ENCODE data around the gene APBB2. TPM values are rescaled to one million over a fixed set of nuclear protein-coding genes. Genes with fewer than 3 reads are reported as not detected.

The APBB2 gene
- total and polyA plus RNA-seq, 10 of the 15 experiments (the other 5 are each of a cell fraction or from before 2014, with no cell fraction given), result 2.7 to 24.6 (median 19.0) TPM

- TF ChIP-seq, protein P1, sequence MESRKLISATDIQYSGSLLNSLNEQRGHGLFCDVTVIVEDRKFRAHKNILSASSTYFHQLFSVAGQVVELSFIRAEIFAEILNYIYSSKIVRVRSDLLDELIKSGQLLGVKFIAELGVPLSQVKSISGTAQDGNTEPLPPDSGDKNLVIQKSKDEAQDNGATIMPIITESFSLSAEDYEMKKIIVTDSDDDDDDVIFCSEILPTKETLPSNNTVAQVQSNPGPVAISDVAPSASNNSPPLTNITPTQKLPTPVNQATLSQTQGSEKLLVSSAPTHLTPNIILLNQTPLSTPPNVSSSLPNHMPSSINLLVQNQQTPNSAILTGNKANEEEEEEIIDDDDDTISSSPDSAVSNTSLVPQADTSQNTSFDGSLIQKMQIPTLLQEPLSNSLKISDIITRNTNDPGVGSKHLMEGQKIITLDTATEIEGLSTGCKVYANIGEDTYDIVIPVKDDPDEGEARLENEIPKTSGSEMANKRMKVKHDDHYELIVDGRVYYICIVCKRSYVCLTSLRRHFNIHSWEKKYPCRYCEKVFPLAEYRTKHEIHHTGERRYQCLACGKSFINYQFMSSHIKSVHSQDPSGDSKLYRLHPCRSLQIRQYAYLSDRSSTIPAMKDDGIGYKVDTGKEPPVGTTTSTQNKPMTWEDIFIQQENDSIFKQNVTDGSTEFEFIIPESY (IDR thresholded peaks at IDR 0.05), result no peak
- TF ChIP-seq MXI1 (IDR thresholded peaks at IDR 0.05; ENCODE audit: low read depth, low read length) (no peak), RBBP5 (conservative IDR thresholded peaks at IDR 0.05) (no peak), MEF2B (IDR thresholded peaks at IDR 0.05; ENCODE audit: partially characterized antibody, poor library complexity, severe bottlenecking) (no peak), CREM (IDR thresholded peaks at IDR 0.05; ENCODE audit: low read depth) (no peak), NFXL1 (IDR thresholded peaks at IDR 0.05; ENCODE audit: borderline replicate concordance) (no peak), NFYB (IDR thresholded peaks at IDR 0.05; ENCODE audit: insufficient read depth, low read depth, low read length) (peak; percentile 78), CEBPZ (IDR thresholded peaks at IDR 0.05; ENCODE audit: low read depth, low read length) (no peak)
- TF ChIP-seq, protein P2, sequence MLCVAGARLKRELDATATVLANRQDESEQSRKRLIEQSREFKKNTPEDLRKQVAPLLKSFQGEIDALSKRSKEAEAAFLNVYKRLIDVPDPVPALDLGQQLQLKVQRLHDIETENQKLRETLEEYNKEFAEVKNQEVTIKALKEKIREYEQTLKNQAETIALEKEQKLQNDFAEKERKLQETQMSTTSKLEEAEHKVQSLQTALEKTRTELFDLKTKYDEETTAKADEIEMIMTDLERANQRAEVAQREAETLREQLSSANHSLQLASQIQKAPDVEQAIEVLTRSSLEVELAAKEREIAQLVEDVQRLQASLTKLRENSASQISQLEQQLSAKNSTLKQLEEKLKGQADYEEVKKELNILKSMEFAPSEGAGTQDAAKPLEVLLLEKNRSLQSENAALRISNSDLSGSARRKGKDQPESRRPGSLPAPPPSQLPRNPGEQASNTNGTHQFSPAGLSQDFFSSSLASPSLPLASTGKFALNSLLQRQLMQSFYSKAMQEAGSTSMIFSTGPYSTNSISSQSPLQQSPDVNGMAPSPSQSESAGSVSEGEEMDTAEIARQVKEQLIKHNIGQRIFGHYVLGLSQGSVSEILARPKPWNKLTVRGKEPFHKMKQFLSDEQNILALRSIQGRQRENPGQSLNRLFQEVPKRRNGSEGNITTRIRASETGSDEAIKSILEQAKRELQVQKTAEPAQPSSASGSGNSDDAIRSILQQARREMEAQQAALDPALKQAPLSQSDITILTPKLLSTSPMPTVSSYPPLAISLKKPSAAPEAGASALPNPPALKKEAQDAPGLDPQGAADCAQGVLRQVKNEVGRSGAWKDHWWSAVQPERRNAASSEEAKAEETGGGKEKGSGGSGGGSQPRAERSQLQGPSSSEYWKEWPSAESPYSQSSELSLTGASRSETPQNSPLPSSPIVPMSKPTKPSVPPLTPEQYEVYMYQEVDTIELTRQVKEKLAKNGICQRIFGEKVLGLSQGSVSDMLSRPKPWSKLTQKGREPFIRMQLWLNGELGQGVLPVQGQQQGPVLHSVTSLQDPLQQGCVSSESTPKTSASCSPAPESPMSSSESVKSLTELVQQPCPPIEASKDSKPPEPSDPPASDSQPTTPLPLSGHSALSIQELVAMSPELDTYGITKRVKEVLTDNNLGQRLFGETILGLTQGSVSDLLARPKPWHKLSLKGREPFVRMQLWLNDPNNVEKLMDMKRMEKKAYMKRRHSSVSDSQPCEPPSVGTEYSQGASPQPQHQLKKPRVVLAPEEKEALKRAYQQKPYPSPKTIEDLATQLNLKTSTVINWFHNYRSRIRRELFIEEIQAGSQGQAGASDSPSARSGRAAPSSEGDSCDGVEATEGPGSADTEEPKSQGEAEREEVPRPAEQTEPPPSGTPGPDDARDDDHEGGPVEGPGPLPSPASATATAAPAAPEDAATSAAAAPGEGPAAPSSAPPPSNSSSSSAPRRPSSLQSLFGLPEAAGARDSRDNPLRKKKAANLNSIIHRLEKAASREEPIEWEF (IDR thresholded peaks at IDR 0.05; ENCODE audit: insufficient replicate concordance, low read depth, low read length), result no peak
These were observed 5.2 kb downstream of the APBB2 start (continued) for GRCh38 chr4:41209187-41209586.
